Neural cell (in vitro differentiated cells): ENCODE data around the gene TXNRD1.

Experiments used
- EZH2 ChIP-seq: fragments of 200-600, 300-800 bp; shearing (Covaris generic), sonication (generic); IDR thresholded peaks from 2 replicates; pipeline ENCODE4 v1.6.1; 2014; ENCODE audit warnings: antibody characterized with exemption, low read length, borderline replicate concordance, mild to moderate bottlenecking; ENCODE audit not compliant: insufficient read depth, poor library complexity, severe bottlenecking
- POLR2AphosphoS5 ChIP-seq: IDR thresholded peaks from 2 replicates; pipeline ENCODE4 v1.6.1; 2012
- RAD21 ChIP-seq: fragments of 450-650 bp; conservative IDR thresholded peaks from 2 replicates; pipeline ENCODE4 v1.6.1; 2014; ENCODE audit warnings: antibody characterized with exemption, mild to moderate bottlenecking, moderate library complexity
- TAF1 ChIP-seq: IDR thresholded peaks from 2 replicates; pipeline ENCODE4 v1.6.1; 2012; ENCODE audit warnings: low read depth
- TF ChIP-seq, protein P1 (sequence below): fragments of 450-650 bp; IDR thresholded peaks from 2 replicates; pipeline ENCODE4 v1.5.1; 2014; ENCODE audit warnings: antibody characterized with exemption, mild to moderate bottlenecking, moderate library complexity; ENCODE audit not compliant: poor library complexity, severe bottlenecking

DNA sequence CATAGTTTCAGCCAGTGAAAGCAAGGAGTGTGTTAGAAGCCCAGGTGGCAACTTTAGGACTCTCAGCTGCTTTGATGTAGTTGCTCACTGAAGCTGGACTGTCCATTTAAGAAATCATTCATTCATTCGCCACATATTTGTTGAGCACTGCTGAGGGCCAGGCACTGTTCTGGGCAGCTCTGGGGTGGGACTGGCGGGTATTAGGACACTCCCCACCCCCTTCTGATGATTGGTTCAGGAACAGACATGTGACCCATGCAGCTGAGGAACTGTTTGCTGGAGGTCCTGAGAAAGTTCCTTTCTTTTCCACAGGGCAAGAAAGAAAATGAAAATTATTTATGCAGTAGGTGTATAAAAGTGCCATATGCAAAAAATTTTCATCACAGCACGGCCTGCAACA is 170.9 kb downstream of the TXNRD1 start:
- TF ChIP-seq RAD21 (no peak), EZH2 (no peak), POLR2AphosphoS5 (no peak), TAF1 (no peak)
- TF ChIP-seq, protein P1, sequence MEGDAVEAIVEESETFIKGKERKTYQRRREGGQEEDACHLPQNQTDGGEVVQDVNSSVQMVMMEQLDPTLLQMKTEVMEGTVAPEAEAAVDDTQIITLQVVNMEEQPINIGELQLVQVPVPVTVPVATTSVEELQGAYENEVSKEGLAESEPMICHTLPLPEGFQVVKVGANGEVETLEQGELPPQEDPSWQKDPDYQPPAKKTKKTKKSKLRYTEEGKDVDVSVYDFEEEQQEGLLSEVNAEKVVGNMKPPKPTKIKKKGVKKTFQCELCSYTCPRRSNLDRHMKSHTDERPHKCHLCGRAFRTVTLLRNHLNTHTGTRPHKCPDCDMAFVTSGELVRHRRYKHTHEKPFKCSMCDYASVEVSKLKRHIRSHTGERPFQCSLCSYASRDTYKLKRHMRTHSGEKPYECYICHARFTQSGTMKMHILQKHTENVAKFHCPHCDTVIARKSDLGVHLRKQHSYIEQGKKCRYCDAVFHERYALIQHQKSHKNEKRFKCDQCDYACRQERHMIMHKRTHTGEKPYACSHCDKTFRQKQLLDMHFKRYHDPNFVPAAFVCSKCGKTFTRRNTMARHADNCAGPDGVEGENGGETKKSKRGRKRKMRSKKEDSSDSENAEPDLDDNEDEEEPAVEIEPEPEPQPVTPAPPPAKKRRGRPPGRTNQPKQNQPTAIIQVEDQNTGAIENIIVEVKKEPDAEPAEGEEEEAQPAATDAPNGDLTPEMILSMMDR = no peak
